A673 (cell line): ENCODE measurements around the gene TSPYL4. TPM values are rescaled to one million over a fixed set of nuclear protein-coding genes. Genes with fewer than 3 reads are reported as not detected.
A peak's percentile ranks its signal among the peaks of the same experiment; 100 is the strongest.

ENCODE experiments used
- BruUV-seq: library from RNA; stranded (reverse); fragments of 400-500 nt; replicated peaks from 2 replicates; lab custom pipeline; 2021; lab: Mats Ljungman, UMichigan
- CTCF ChIA-PET: fragments of 300-600 bp; sonication (Branson Sonifier 250); formaldehyde crosslinking; loops from one replicate; lab custom pipeline; 2022; ENCODE audit warnings: antibody characterized with exemption; lab: Charles Lee
- POLR2A ChIA-PET: fragments of 300-600 bp; sonication (Branson Sonifier 250); formaldehyde crosslinking; loops from one replicate; lab custom pipeline; 2022; ENCODE audit warnings: antibody characterized with exemption; ENCODE audit not compliant: low non-redundant PET; lab: Charles Lee
- DNase-seq: peaks from one replicate; pipeline ENCODE4 v3.0.0-alpha.2; 2015; ENCODE audit warnings: low spot score
- H3K27ac ChIP-seq: fragments of 200-600 bp; sonication (generic); 2 replicates; pipeline ENCODE4 v1.5.1; 2016; ENCODE audit warnings: mixed run types, low read depth, mild to moderate bottlenecking, mixed read lengths, antibody characterized with exemption, low read length; ENCODE audit not compliant: poor library complexity, severe bottlenecking
- H3K27me3 ChIP-seq: fragments of 200-600 bp; sonication (generic); replicated peaks from 2 replicates; pipeline ENCODE4 v1.6.1; 2017; ENCODE audit warnings: mixed run types, low read depth, mild to moderate bottlenecking, mixed read lengths, antibody characterized with exemption, low read length; ENCODE audit not compliant: insufficient read depth, poor library complexity
- H3K36me3 ChIP-seq: fragments of 200-600 bp; sonication (generic); 2 replicates; pipeline ENCODE4 v1.6.1; 2016; ENCODE audit warnings: mixed run types, mild to moderate bottlenecking, mixed read lengths, antibody characterized with exemption, low read length; ENCODE audit not compliant: insufficient read depth, poor library complexity, severe bottlenecking
- H3K4me1 ChIP-seq: fragments of 200-600 bp; sonication (generic); 2 replicates; pipeline ENCODE4 v1.6.1; 2017; ENCODE audit warnings: mixed run types, mild to moderate bottlenecking, mixed read lengths, antibody characterized with exemption, low read length; ENCODE audit not compliant: insufficient read depth, poor library complexity, severe bottlenecking
- H3K4me3 ChIP-seq: fragments of 200-600 bp; sonication (generic); 2 replicates; pipeline ENCODE4 v1.5.1; 2016; ENCODE audit warnings: low read depth, mixed run types, mild to moderate bottlenecking, mixed read lengths, low read length; ENCODE audit not compliant: poor library complexity, severe bottlenecking
- H3K9me3 ChIP-seq: fragments of 200-600 bp; sonication (generic); 2 replicates; pipeline ENCODE4 v1.6.1; 2016; ENCODE audit warnings: mixed run types, low read depth, mild to moderate bottlenecking, mixed read lengths, antibody characterized with exemption, low read length; ENCODE audit not compliant: poor library complexity, severe bottlenecking
- CTCF ChIP-seq: fragments of 300-800, 200-600 bp; sonication (generic); conservative IDR thresholded peaks from 2 replicates; pipeline ENCODE4 v1.5.1; 2017; ENCODE audit warnings: low read depth, mild to moderate bottlenecking, antibody characterized with exemption, low read length, moderate library complexity, mixed read lengths
- EZH2 ChIP-seq: fragments of 200-600 bp; sonication (generic); IDR thresholded peaks from 2 replicates; pipeline ENCODE4 v1.6.1; 2017; ENCODE audit warnings: borderline replicate concordance, low read depth, mild to moderate bottlenecking, mixed read lengths, antibody characterized with exemption, low read length; ENCODE audit not compliant: poor library complexity, severe bottlenecking
- intact Hi-C: fragments of 100-400 bp; cut with micrococcal nuclease; formaldehyde crosslinking; loops from one replicate; pipeline ENCODE4 v1.10.0; 2022; ENCODE audit not compliant: unreplicated experiment
- total RNA-seq: library from RNA; stranded (reverse); gene quantifications from 2 replicates; pipeline ENCODE4 v1.2.3, GENCODE V29; 2021

The TSPYL4 gene
- total RNA-seq, 1 experiment from 2014 or later, result 17.2 TPM

- Histone ChIP-seq H3K4me3 (peak overlapping the region; percentile 94), H3K9me3 (no peaks in the 10 kb centered on the region), H3K36me3 (peaks cover 6% of the 10 kb centered on the region), H3K27ac (no peak overlapping the region), H3K4me1 (peaks cover 33% of the 10 kb centered on the region), H3K27me3 (no peaks in the 10 kb centered on the region)
- CTCF ChIA-PET, result no interaction called here
- no peak for TF ChIP-seq CTCF
- TF ChIP-seq EZH2, result no peak
- DNase-seq, result no peak
- intact Hi-C loops, result loop anchor here (5.0 to 10.0 kb wide), 2 partner anchors 369 to 566 kb away; no protein-coding TSS in a partner anchor
- no TSS peak for BruUV-seq
- POLR2A ChIA-PET, result no interaction called here
Observed at GRCh38 chr6:116278481-116278829, 24.6 kb upstream of the TSPYL4 start.

GRCh38 chr6:116277124-116277523 lies 23.2 kb upstream of the TSPYL4 start:
- no peak for DNase-seq
- Histone ChIP-seq H3K36me3 (peaks cover 9% of the 10 kb centered on the region), H3K27ac (no peak overlapping the region), H3K4me3 (peak overlapping the region; percentile 31), H3K9me3 (no peaks in the 10 kb centered on the region), H3K4me1 (peaks cover 33% of the 10 kb centered on the region), H3K27me3 (no peaks in the 10 kb centered on the region)
- ChIA-PET CTCF (interaction anchor here (1.1 kb wide), 1 partner anchor 9 kb away, joined by 3 read pairs; no protein-coding TSS in a partner anchor), POLR2A (no interaction called here)
- intact Hi-C loops, result loop anchor here (5.0 to 10.0 kb wide), 2 partner anchors 370 to 568 kb away; no protein-coding TSS in a partner anchor
- no TSS peak for BruUV-seq
- no peak for TF ChIP-seq EZH2
- no peak for TF ChIP-seq CTCF

- ChIA-PET POLR2A (no interaction called here), CTCF (no interaction called here)
- Histone ChIP-seq H3K4me3 (no peak overlapping the region), H3K36me3 (peaks cover 4% of the 10 kb centered on the region), H3K27me3 (no peaks in the 10 kb centered on the region), H3K9me3 (no peaks in the 10 kb centered on the region), H3K4me1 (peaks cover 18% of the 10 kb centered on the region), H3K27ac (no peak overlapping the region)
- TF ChIP-seq CTCF (no peak), EZH2 (no peak)
- intact Hi-C loops, result loop anchor here (10.0 kb wide), 1 partner anchor 574 kb away; no protein-coding TSS in a partner anchor
- no TSS peak for BruUV-seq
- no peak for DNase-seq
Observed at GRCh38 chr6:116271149-116271708, 17.4 kb upstream of the TSPYL4 start.
